GM03348 (cell line): Measurements from ENCODE around the gene GATD1.
A peak's percentile ranks its signal among the peaks of the same experiment; 100 is the strongest.

ENCODE experiments used
- DNase-seq: peaks from one replicate; pipeline ENCODE4 v3.0.0; 2012; ENCODE audit warnings: low spot score

The GATD1 gene

GRCh38 chr11:777288-778255, at the start of gene GATD1:
GATD1 (minus strand) TSS chr11:777487; CDS start chr11:777462, 25 bp downstream.
- DNase-seq, result peak; percentile 100

- no peak for DNase-seq
These were observed 49.5 kb upstream of the GATD1 start for GRCh38 chr11:826836-827145.

- DNase-seq, result no peak
These were observed 48.9 kb upstream of the GATD1 start for GRCh38 chr11:826227-826621.

- DNase-seq, result no peak
These were observed 48.3 kb upstream of the GATD1 start for GRCh38 chr11:825366-826226.

- DNase-seq, result no peak
These were observed 47.7 kb upstream of the GATD1 start for GRCh38 chr11:824942-825341.

GRCh38 chr11:824292-824880, 47.1 kb upstream of the GATD1 start:
- DNase-seq, result no peak

- no peak for DNase-seq
These were observed 46.4 kb upstream of the GATD1 start for GRCh38 chr11:823441-824291.

- DNase-seq, result no peak
These were observed 44.5 kb upstream of the GATD1 start for GRCh38 chr11:821512-822371.

GRCh38 chr11:820655-821511, 43.6 kb upstream of the GATD1 start:
- DNase-seq, result peak; percentile 82

- peak; percentile 74 for DNase-seq
These were observed 42.8 kb upstream of the GATD1 start for GRCh38 chr11:819943-820649.

GRCh38 chr11:819129-819931, 42.0 kb upstream of the GATD1 start:
- DNase-seq, result peak; percentile 96

- DNase-seq, result peak; percentile 81
These were observed 41.3 kb upstream of the GATD1 start, which contains the start of gene PNPLA2 for GRCh38 chr11:818396-819128. PNPLA2 (plus strand) TSS chr11:818914; CDS start chr11:819719, 805 bp downstream.

GRCh38 chr11:816433-816779, 39.1 kb upstream of the GATD1 start:
- DNase-seq, result no peak

GRCh38 chr11:815675-816432, 38.6 kb upstream of the GATD1 start:
- DNase-seq, result no peak

- no peak for DNase-seq
These were observed 36.3 kb upstream of the GATD1 start for GRCh38 chr11:813456-814096.

GRCh38 chr11:813072-813455, 35.8 kb upstream of the GATD1 start:
- DNase-seq, result no peak
